Kidney epithelial cell (primary cell): ENCODE data around the gene EGF. TPM values are rescaled to one million over a fixed set of nuclear protein-coding genes. Genes with fewer than 3 reads are reported as not detected.

Experiments used
- DNase-seq: peaks from one replicate; pipeline ENCODE4 v3.0.0-alpha.2; 2010; ENCODE audit warnings: low read depth
- H3K27me3 ChIP-seq: 2 replicates; pipeline ENCODE4 v1.6.0; 2011; ENCODE audit warnings: low read length; ENCODE audit not compliant: control insufficient read depth, insufficient read depth
- H3K36me3 ChIP-seq: 2 replicates; pipeline ENCODE4 v1.5.1; 2011; ENCODE audit warnings: low read length; ENCODE audit not compliant: control insufficient read depth, insufficient read depth
- H3K4me3 ChIP-seq: 2 replicates; pipeline ENCODE4 v1.5.1; 2011; ENCODE audit warnings: low read depth, mild to moderate bottlenecking, control low read depth, low read length
- CTCF ChIP-seq: IDR thresholded peaks from 2 replicates; pipeline ENCODE4 v1.5.1; 2011; ENCODE audit warnings: mild to moderate bottlenecking, moderate library complexity, low read length, control low read depth, inconsistent platforms; ENCODE audit not compliant: insufficient read depth, poor library complexity, severe bottlenecking
- total RNA-seq: library from RNA; depleted of rRNA; stranded (reverse); fragments of >200 nt; gene quantifications from 2 replicates; pipeline ENCODE4 v1.2.3, GENCODE V29; 2015

Gene EGF
- total RNA-seq, 1 donor from 2014 or later, result 0.21 TPM

DNA sequence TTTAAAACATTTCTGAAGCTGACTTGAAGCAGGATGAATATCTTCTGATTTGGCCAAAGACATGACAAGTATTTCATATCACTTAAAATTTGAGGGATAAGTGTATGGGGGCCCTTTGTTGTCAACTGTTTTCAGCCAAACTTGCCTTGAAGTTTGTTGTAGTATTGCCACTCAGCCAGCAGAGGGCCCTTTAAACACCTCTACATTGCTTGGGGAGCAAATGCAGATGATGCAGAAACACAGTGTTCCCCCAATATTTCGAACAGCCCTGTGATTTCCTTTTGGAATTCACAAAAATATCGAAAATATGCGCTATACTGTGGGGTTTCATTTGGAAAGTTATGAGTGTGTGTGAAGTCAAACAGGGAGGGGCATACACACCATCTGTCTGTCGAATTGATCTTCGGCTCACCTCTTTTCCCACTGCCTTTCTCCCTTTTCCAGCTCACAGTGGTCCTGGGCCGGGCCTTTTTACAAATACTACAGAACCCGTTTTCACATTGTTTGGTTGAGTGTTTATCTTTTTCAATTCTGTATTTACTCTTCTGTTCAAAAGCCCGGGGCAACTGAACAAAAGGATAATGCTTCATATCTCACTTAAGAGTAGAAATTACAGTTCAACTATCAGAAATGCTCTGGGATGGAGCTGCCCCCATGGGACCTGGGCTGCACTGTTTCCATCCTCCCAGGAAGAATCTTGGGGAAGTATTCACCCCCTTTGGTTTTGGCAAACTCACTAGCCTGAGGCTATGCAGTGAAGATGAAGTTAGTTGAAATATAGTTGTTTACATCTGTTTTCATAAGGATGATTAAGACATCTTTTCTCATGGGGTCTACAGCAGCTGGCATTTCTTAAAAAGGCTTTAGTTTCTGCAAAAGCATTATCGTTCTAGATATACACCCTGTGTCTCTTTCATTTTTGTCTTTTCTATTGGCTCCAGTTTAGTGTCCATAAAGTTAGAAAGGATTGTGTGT is 137.6 kb downstream of the EGF start:
- H3K36me3 ChIP-seq, result no peaks in the 10 kb centered on the region
- no peaks in the 10 kb centered on the region for H3K27me3 ChIP-seq
- TF ChIP-seq CTCF, result peak; percentile 83
- H3K4me3 ChIP-seq, result no peak overlapping the region
- DNase-seq, result no peak

DNA sequence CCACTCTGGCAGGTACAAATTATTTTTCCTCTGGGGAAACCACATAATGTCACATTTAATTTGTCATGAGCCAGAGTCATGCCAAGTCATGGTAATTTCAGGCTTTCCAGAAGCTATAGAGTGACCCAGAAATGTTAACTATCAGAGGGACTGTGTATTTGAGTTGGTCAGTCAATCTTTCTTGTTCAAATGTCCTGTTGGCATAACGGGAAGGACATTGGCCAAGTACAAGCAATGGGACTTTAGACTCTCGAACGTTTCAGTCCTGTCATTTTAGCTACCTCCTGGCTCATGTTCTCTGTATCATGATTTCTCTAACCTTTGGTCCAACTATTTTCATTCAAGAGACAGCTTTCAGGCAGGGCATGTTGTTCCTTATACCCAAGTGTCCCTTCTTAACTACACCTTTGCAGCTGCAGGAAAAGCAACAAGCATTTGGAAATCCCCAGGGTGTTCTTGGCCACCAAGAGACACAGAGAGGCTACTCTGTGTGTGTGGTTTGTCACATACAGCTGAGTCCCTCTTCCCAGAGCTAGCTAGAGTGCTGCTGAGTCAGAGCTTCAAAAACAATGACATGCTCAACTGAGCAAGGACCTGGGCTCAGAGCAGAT is 142.6 kb downstream of the EGF start:
- Histone ChIP-seq H3K4me3 (no peak overlapping the region), H3K36me3 (no peaks in the 10 kb centered on the region), H3K27me3 (no peaks in the 10 kb centered on the region)
- DNase-seq, result peak; percentile 65
- no peak for TF ChIP-seq CTCF

GRCh38 chr4:110058677-110059076 is 146.0 kb downstream of the EGF start:
- DNase-seq, result no peak
- H3K36me3 ChIP-seq, result no peaks in the 10 kb centered on the region

GRCh38 chr4:110059556-110060191 is 147.0 kb downstream of the EGF start:
- no peak overlapping the region for H3K4me3 ChIP-seq
- no peak for DNase-seq
- no peak for TF ChIP-seq CTCF
- no peaks in the 10 kb centered on the region for H3K27me3 ChIP-seq
- H3K36me3 ChIP-seq, result no peaks in the 10 kb centered on the region

More at GRCh38 chr4:110058677-110059076, 146.0 kb downstream of the EGF start:
- Histone ChIP-seq H3K27me3 (no peaks in the 10 kb centered on the region), H3K4me3 (no peak overlapping the region)
- no peak for TF ChIP-seq CTCF

DNA sequence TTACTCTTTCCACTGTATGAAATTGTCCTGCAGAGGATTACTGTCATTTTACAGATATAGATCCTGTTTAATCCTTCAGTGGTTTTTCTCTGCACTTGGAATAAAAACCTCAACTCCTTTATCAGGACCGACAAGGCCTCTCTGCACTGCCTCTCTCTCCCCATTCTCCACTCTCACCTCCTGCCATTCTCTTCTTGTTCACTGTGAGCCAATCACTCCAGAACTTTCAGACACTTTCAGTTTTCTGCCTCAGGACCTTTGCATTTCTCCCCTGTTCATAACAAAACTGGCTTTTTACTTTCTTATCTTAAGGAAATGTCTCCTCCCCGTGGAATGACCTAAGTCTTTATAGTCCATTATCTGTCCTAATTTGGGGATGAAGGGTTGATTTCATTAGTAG is 148.4 kb downstream of the EGF start:
- Histone ChIP-seq H3K27me3 (no peaks in the 10 kb centered on the region), H3K36me3 (no peaks in the 10 kb centered on the region), H3K4me3 (no peak overlapping the region)
- TF ChIP-seq CTCF, result no peak
- DNase-seq, result no peak

Other genes starting within 250 kb of the EGF start
- gene CASP6, start 209.4 kb upstream of the EGF start, total RNA-seq, result 51.8 and 53.6 TPM in 2 replicates
- 28.2 and 70.2 TPM in 2 replicates for gene PLA2G12A, start 182.8 kb upstream of the EGF start, total RNA-seq
- gene CFI, start 110.9 kb upstream of the EGF start, total RNA-seq, result 3.0 and 4.2 TPM in 2 replicates
- gene GAR1, start 97.1 kb upstream of the EGF start, total RNA-seq, result 13.0 and 16.4 TPM in 2 replicates
- not detected in 2 replicates for gene RRH, start 84.9 kb upstream of the EGF start, total RNA-seq
- 0.08 and 0.14 TPM in 2 replicates for gene LRIT3, start 64.8 kb upstream of the EGF start, total RNA-seq